ENCODE results near the gene EIF2B5. TPM values are rescaled to one million over a fixed set of nuclear protein-coding genes. Genes with fewer than 3 reads are reported as not detected.

The EIF2B5 gene
- total RNA-seq, 4 donors from 2014 or later, result 28.8 to 51.0 (median 36.5) TPM

DNA sequence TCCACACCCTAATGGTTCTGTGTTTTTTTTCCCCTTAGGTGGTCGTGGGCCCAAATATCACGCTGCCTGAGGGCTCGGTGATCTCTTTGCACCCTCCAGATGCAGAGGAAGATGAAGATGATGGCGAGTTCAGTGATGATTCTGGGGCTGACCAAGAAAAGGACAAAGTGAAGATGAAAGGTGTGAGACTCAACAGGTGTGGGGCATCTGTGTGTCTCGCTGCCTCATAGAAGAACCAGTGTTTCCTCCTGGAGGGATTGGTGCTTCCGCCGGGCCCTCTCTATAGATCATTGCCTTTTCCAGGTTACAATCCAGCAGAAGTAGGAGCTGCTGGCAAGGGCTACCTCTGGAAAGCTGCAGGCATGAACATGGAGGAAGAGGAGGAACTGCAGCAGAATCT lies 7.0 kb downstream of the EIF2B5 start:
- H3K4me1 ChIP-seq, result peaks cover 0 to 18% (median under 1%) of the 10 kb centered on the region in 4 donors
- no peaks in the 10 kb centered on the region for H3K9me3 ChIP-seq
- no peaks in the 10 kb centered on the region for H3K27me3 ChIP-seq
- peaks cover 6 to 96% (median 20%) of the 10 kb centered on the region in 3 donors for H3K36me3 ChIP-seq
- no peak overlapping the region for H3K4me3 ChIP-seq
- no peak overlapping the region for H3K27ac ChIP-seq
- TF ChIP-seq POLR2A (IDR thresholded peaks at IDR 0.05), result no peak
- TF ChIP-seq EP300 (IDR thresholded peaks at IDR 0.05), result no peak
- TF ChIP-seq, protein P1, sequence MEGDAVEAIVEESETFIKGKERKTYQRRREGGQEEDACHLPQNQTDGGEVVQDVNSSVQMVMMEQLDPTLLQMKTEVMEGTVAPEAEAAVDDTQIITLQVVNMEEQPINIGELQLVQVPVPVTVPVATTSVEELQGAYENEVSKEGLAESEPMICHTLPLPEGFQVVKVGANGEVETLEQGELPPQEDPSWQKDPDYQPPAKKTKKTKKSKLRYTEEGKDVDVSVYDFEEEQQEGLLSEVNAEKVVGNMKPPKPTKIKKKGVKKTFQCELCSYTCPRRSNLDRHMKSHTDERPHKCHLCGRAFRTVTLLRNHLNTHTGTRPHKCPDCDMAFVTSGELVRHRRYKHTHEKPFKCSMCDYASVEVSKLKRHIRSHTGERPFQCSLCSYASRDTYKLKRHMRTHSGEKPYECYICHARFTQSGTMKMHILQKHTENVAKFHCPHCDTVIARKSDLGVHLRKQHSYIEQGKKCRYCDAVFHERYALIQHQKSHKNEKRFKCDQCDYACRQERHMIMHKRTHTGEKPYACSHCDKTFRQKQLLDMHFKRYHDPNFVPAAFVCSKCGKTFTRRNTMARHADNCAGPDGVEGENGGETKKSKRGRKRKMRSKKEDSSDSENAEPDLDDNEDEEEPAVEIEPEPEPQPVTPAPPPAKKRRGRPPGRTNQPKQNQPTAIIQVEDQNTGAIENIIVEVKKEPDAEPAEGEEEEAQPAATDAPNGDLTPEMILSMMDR (IDR thresholded peaks at IDR 0.05), result no peak
- no peak for DNase-seq (ENCODE audit: low spot score in 2 of 2)
- 88 to 98% methylated on average over 7 of the region's 7 CpGs for WGBS, 2 donors

- no peaks in the 10 kb centered on the region for H3K27me3 ChIP-seq
- H3K27ac ChIP-seq, result no peak overlapping the region
- no peaks in the 10 kb centered on the region for H3K9me3 ChIP-seq
- H3K36me3 ChIP-seq, result peaks cover 6 to 85% (median 20%) of the 10 kb centered on the region in 3 donors
- H3K4me3 ChIP-seq, result no peak overlapping the region
- TF ChIP-seq, protein P1 (IDR thresholded peaks at IDR 0.05), result no peak
- TF ChIP-seq EP300 (IDR thresholded peaks at IDR 0.05) (no peak), POLR2A (IDR thresholded peaks at IDR 0.05) (no peak)
- peaks cover 0 to 8% (median 0%) of the 10 kb centered on the region in 4 donors for H3K4me1 ChIP-seq
- DNase-seq (ENCODE audit: low spot score in 2 of 2), result no peak
- 89 to 93% methylated on average over 3 of the region's 3 CpGs for WGBS, 2 donors
Measured at GRCh38 chr3:184143327-184143726, 8.2 kb downstream of the EIF2B5 start.

DNA sequence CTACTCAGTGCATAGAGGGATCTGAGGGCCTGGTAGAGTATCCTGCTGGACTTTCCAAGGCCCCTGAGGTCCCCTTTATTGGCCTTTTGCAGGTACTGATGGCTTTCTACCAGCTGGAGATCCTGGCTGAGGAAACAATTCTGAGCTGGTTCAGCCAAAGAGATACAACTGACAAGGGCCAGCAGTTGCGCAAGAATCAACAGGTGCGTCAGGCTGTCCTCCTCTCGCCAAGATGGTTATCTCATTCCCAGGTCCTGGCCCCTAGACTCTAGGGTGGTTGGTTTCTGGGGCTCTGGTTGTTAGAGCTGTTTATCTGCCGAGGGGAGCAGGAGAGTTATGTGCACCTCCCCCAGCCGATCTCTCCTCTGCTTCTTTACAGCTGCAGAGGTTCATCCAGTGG lies 9.3 kb downstream of the EIF2B5 start:
- Histone ChIP-seq H3K4me1 (peaks cover 0 to 8% (median 0%) of the 10 kb centered on the region in 4 donors), H3K4me3 (no peak overlapping the region), H3K27ac (no peak overlapping the region), H3K9me3 (no peaks in the 10 kb centered on the region), H3K36me3 (peaks cover 6 to 74% (median 20%) of the 10 kb centered on the region in 3 donors), H3K27me3 (no peaks in the 10 kb centered on the region)
- no peak for DNase-seq (ENCODE audit: low spot score in 2 of 2)
- 80 to 81% methylated on average over 5 of the region's 5 CpGs for WGBS, 2 donors
- TF ChIP-seq EP300 (IDR thresholded peaks at IDR 0.05) (no peak), POLR2A (IDR thresholded peaks at IDR 0.05) (no peak)
- TF ChIP-seq, protein P1 (IDR thresholded peaks at IDR 0.05), result no peak

DNA sequence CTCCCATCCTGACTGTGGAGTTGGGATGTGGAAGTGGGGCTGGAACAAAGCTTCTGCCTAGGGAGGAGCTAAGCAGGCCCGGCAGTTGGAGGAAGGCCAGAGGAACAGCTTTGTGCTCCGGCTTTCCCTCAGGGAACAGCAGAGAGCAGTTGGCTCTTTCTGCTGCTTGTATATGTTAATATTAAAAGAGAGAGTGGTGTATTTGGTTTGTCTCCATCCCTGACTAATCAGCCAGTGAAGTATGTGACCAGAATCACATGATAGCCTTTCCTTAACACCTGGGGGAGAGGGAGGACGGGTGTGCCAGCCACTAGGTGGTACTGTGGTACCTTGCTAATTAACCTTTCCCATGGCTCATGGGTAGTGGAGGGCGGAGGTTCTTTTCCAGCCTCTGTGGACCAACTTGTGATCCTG lies 10.0 kb downstream of the EIF2B5 start:
- H3K27ac ChIP-seq, result no peak overlapping the region
- peaks cover 6 to 68% (median 20%) of the 10 kb centered on the region in 3 donors for H3K36me3 ChIP-seq
- H3K4me1 ChIP-seq, result peaks cover 0 to 8% (median 0%) of the 10 kb centered on the region in 4 donors
- no peak for DNase-seq (ENCODE audit: low spot score in 2 of 2)
- H3K27me3 ChIP-seq, result no peaks in the 10 kb centered on the region
- no peak overlapping the region for H3K4me3 ChIP-seq
- TF ChIP-seq, protein P1 (IDR thresholded peaks at IDR 0.05), result peak in 2 of 5 experiments; percentile 12 to 18
- TF ChIP-seq POLR2A (IDR thresholded peaks at IDR 0.05), result no peak
- 27% methylated on average over 4 of the region's 4 CpGs for WGBS, 2 donors
- no peaks in the 10 kb centered on the region for H3K9me3 ChIP-seq

- Histone ChIP-seq H3K27ac (no peak overlapping the region), H3K27me3 (no peaks in the 10 kb centered on the region), H3K9me3 (no peaks in the 10 kb centered on the region), H3K36me3 (peaks cover 6 to 61% (median 20%) of the 10 kb centered on the region in 3 donors), H3K4me1 (peaks cover 0 to 8% (median 0%) of the 10 kb centered on the region in 4 donors), H3K4me3 (no peak overlapping the region)
- 85 to 88% methylated on average over 8 of the region's 8 CpGs for WGBS, 2 donors
- no peak for DNase-seq (ENCODE audit: low spot score in 2 of 2)
- TF ChIP-seq EP300 (IDR thresholded peaks at IDR 0.05) (no peak), POLR2A (IDR thresholded peaks at IDR 0.05) (no peak)
- TF ChIP-seq, protein P1 (IDR thresholded peaks at IDR 0.05), result no peak
Measured at GRCh38 chr3:184145751-184146270, 10.7 kb downstream of the EIF2B5 start.
